GM18951 (cell line): ENCODE results near the gene CYP2F1.
"Not testable (repeated sequence)": the region's sequence is repeated elsewhere in the genome, so short reads cannot be mapped to it uniquely, and the experiment has no call there.

Source experiments
- POLR2A ChIP-seq: IDR thresholded peaks from 4 replicates; pipeline ENCODE4 v1.6.1; 2011; ENCODE audit warnings: mild to moderate bottlenecking; ENCODE audit not compliant: insufficient read length, insufficient read depth; ENCODE audit errors: extremely low read depth
- in situ Hi-C: fragments of 300-500 bp; cut with MboI; formaldehyde crosslinking; loops from one replicate; pipeline ENCODE4 v1.12.0; 2022; ENCODE audit warnings: low sequenced_read_pairs, mixed read lengths, inconsistent platforms; ENCODE audit not compliant: unreplicated experiment

CYP2F1 gene

DNA sequence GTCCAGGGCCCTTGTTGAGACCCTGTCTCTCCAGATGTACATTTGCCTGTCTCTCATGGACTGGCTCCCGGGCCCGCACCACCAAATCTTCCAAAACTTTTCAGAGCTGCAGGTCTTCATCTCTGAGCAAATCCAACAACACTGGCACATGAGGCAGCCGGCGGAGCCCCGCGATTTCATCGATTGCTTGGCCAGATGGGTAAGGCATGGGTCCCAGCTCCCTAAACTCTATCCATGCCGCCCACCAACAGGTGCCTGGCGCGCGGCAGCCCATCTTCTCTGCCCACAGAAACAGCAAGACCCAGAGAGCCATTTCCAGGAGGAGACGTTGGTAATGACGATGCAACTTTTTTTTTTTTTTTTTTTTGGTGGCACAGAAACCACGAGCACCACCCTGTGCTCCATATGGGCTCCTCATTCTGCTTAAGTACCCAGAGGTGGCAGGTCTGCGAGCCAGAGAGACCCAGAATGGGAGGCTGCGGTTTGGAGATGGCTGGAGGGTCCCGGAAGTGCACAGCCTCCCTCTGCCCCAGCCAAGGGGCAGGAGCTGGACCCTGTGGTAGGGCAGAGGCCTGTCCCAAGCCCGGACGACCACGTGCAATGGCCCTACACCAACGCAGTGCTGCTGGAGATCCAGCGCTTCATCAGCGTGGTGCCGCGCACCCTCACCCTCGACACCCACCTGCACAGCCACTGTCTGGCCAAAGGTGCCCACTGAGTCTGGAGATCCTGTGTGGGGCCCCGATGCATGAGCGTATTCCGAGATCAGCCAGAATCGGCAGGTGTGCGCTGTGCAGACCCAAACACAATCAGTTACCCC, 22.6 kb downstream of the CYP2F1 start:
- TF ChIP-seq POLR2A = no peak
- in situ Hi-C loops = loop anchor here (25.0 kb wide), 1 partner anchor 475 kb away; no protein-coding TSS in a partner anchor

- TF ChIP-seq POLR2A = no peak
- in situ Hi-C loops = loop anchor here (25.0 kb wide), 1 partner anchor 482 kb away; no protein-coding TSS in a partner anchor
These were observed 30.2 kb downstream of the CYP2F1 start for GRCh38 chr19:41144403-41144802.

DNA sequence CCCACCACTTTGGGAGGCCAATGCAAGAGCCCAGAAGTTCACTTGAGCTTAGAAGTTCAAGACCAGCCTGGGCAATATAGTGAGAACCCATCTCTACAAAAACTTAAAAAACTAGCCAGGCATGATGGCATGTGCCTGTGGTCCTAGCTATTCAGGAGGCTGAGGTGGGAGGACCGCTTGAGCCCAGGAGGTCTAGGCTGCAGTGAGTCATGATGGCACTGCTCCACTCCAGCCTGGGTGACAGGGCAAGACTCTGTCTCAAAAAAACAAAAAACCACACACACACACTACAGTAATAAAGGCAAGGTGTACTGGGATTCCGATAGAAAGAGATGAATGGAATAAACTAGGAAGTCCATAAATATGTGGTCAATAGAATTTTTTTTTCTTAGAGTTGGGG, 35.6 kb downstream of the CYP2F1 start:
- no peak for TF ChIP-seq POLR2A
- in situ Hi-C loops = loop anchor here (25.0 kb wide), 1 partner anchor 488 kb away; no protein-coding TSS in a partner anchor

- in situ Hi-C loops = not testable (repeated sequence)
These were observed 36.8 kb downstream of the CYP2F1 start for GRCh38 chr19:41150986-41151385.

GRCh38 chr19:41154060-41154459, 39.8 kb downstream of the CYP2F1 start:
- TF ChIP-seq POLR2A = no peak
- in situ Hi-C loops = no loop called here

DNA sequence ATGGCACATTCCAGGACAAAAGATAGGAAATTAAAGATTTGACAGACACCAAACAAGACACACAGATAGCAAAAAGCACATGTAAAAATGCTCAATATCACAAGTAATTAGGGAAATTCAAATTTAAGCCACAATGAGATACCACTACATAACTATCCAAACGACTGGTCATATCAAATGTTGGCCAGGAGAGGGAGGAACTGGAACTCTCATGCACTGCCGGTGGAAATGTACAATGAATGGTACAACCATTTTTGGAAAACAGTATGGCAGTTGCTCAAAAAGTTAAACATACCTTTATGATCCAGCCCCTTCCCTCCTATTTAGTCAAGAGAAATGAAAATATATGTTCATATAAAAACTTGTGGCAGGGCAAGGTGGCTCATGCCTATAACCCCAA, 42.0 kb downstream of the CYP2F1 start:
- in situ Hi-C loops = no loop called here
- TF ChIP-seq POLR2A = no peak

DNA sequence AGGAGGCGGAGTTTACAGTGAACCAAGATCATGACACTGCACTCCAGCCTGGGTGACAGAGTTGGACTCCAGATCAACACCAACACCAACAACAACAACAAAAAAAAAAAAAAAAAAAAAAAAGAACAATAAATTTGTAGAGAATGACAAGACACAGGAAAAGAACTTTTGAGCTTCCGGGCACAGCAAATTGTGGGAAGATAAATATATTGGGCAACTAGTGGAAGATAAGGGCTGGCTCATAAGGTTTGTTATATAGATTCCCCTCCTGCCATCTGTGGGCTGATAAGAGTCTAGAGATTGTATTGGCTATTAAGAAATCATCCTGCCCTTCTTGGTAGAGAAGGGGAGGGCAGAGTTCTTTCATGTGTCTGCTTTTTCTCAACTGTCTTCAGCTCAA, 45.6 kb downstream of the CYP2F1 start:
- no peak for TF ChIP-seq POLR2A
- in situ Hi-C loops = no loop called here

GRCh38 chr19:41161903-41162302, 47.7 kb downstream of the CYP2F1 start:
- in situ Hi-C loops = no loop called here
- TF ChIP-seq POLR2A = no peak

GRCh38 chr19:41166944-41167804, 52.9 kb downstream of the CYP2F1 start:
- in situ Hi-C loops = no loop called here
- TF ChIP-seq POLR2A = no peak

DNA sequence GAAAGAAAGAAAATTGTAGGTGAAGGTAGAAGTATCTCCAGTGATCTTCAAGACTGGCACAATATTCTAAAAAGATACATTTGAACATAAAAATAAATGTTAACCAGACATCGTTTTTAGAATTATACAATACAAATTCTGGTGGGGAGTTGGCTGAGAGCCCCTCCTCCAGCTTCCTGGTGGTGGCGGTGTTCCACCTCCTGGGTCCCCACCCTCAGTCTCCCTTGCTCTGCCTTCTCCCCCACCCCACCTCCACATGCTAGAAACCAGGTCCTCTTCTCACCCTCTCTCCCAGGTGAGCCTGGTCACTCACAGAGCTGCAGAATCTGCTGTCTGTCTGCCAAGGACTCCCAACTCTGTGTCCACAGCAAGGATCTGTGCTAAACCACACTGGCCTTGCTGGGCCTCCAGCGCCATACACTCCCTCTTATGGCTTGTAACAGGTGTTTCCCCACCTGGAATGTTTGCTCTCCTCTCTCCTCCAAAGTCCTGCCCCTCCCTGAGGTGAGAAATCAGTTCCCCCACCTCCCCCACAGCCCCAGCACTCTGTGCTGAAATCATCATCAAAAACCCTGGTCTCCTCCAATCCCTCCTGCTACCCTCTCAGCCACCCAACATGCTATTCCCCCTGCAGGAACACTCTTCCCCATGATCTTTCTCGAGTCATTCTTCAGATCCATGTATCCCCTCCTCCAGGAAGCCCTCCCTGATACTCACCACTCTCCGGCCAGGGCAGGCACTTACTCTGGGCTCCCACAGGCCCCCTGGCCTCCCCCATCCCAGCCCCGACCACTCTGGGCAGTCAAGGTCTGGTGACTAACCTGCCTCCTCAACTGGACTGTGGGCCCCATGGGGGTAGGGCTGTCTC, 58.3 kb downstream of the CYP2F1 start:
- in situ Hi-C loops = no loop called here
- no peak for TF ChIP-seq POLR2A

- TF ChIP-seq POLR2A = no peak
- in situ Hi-C loops = no loop called here
These were observed 60.2 kb downstream of the CYP2F1 start for GRCh38 chr19:41174297-41174928.

DNA sequence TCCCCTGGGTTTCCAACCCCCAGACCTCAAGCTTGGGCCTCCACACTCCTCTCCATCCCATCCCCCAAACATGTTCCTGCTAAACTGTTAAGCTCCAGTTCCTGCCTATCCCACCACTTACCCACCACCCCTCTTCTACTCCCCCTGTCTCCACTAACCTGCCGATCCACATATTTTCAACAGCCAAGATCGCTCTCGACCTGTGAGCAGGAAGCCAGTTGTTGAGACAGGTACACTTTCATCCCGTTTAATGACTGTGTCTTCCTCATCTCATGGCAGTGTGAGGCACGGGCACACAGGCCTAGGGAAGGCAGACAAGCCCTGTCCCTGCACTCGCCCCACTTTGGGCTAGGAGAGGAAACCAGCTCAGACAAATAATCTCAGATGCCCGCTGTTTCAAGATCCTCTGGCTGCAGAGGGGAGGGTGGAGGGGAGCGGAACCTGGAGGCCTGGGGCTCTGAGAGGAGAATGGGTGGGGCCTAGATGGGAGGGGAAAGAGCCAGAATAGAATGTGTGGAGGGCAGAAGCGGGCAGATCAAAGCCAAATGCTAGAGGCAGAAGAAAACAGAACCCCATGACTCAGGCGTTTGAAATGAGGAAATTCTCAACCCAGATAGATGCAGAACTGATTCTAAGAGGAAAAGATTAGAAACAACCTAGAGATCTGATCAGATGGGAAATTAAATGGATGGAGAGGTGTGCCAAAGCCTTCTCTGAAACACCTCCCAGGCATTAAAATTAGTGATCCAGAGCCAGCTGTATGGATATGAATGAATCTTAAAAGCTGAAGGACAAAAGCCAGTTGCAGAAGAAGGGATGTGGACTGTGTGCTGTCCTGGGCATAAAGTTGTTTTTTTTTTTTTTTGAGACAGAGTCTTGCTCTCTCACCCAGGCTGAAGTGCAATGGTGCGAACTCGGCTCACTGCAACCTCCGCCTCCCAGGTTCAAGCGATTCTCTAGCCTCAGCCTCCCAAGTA, 61.9 kb downstream of the CYP2F1 start:
- in situ Hi-C loops = no loop called here
- no peak for TF ChIP-seq POLR2A
